HCT116 (cell line): Measurements from ENCODE around the gene MAPK4. TPM values are rescaled to one million over a fixed set of nuclear protein-coding genes. Genes with fewer than 3 reads are reported as not detected.

Source experiments
- ATAC-seq: fragments of 200-7000 bp; cut with Tn5 transposase; 2 replicates; pipeline ENCODE4 v1.9.1; 2020; ENCODE audit warnings: mild to moderate bottlenecking, moderate library complexity
- BruUV-seq: library from RNA; stranded (reverse); fragments of 400-500 nt; replicated peaks from 2 replicates; lab custom pipeline; 2021; lab: Mats Ljungman, UMichigan
- CTCF ChIA-PET: fragments of 300-600 bp; sonication (Branson Sonifier 250); formaldehyde crosslinking; loops from one replicate; lab custom pipeline; 2021; ENCODE audit warnings: antibody characterized with exemption; lab: Charles Lee
- POLR2A ChIA-PET: fragments of 300-600, 350-600 bp; sonication (Branson Sonifier 250); formaldehyde crosslinking; loops from one replicate; lab custom pipeline; 2021; ENCODE audit warnings: antibody characterized with exemption; lab: Charles Lee
- RAD21 ChIA-PET, 2 experiments: fragments of 300-600 bp; sonication (Branson Sonifier 250); formaldehyde crosslinking; loops; one replicate each; lab custom pipeline; 2023; ENCODE audit warnings: low total read pairs in 2 of 2; ENCODE audit not compliant: uncharacterized antibody in 2 of 2, unreplicated experiment in 2 of 2, low non-redundant PET in 1 of 2; lab: Charles Lee
- DNase-seq: peaks from one replicate; pipeline ENCODE4 v3.0.0-alpha.2; 2010; ENCODE audit warnings: low read depth, low spot score
- H2AFZ ChIP-seq: fragments of 200-600 bp; shearing (Covaris generic), sonication (generic); 2 replicates; pipeline ENCODE4 v1.6.1; 2017; ENCODE audit warnings: low read depth, mixed run types, mixed read lengths, antibody characterized with exemption, low read length; ENCODE audit not compliant: poor library complexity, severe bottlenecking
- H3K27ac ChIP-seq: 2 replicates; pipeline ENCODE4 v1.5.1; 2012; ENCODE audit warnings: low read depth, low read length
- H3K27me3 ChIP-seq: fragments of 200-600 bp; sonication (generic); 2 replicates; pipeline ENCODE4 v1.6.1; 2016; ENCODE audit warnings: mixed run types, low read length, mixed read lengths; ENCODE audit not compliant: insufficient read depth
- H3K36me3 ChIP-seq, 2 experiments: fragments of 200-500 bp in 1 of 2; fragments of 200-600 bp in 1 of 2; sonication (Bioruptor generic) in 1 of 2; sonication (generic) in 1 of 2; 2 replicates each; pipeline versions ENCODE4 v1.5.1 to v1.6.1; 2014 to 2016; ENCODE audit warnings: low read length in 2 of 2, inconsistent platforms in 1 of 2, mixed read lengths in 1 of 2, mixed run types in 1 of 2; ENCODE audit not compliant: insufficient read depth in 2 of 2, control insufficient read depth in 1 of 2
- H3K4me1 ChIP-seq, 2 experiments: fragments of 200-600 bp in 1 of 2; sonication (generic) in 1 of 2; 2 replicates each; pipeline versions ENCODE4 v1.5.1 to v1.6.1; 2012 to 2017; ENCODE audit warnings: low read length in 2 of 2, inconsistent platforms in 1 of 2, mild to moderate bottlenecking in 1 of 2, mixed read lengths in 1 of 2, mixed run types in 1 of 2, moderate library complexity in 1 of 2; ENCODE audit not compliant: insufficient read depth in 2 of 2, control insufficient read depth in 1 of 2
- H3K4me2 ChIP-seq: fragments of 200-600 bp; sonication (generic); 2 replicates; pipeline ENCODE4 v1.6.1; 2017; ENCODE audit warnings: mixed run types, low read length, mixed read lengths
- H3K4me3 ChIP-seq, 2 experiments: fragments of 200-600 bp in 1 of 2; sonication (generic) in 1 of 2; replicated peaks in 1 of 2; 2 replicates each; pipeline ENCODE4 v1.5.1; 2011 to 2016; ENCODE audit warnings: low read length in 2 of 2, control low read depth in 1 of 2, low read depth in 1 of 2, mild to moderate bottlenecking in 1 of 2, mixed read lengths in 1 of 2, mixed run types in 1 of 2
- H3K79me2 ChIP-seq: fragments of 200-600 bp; sonication (generic); 2 replicates; pipeline ENCODE4 v1.6.1; 2017; ENCODE audit warnings: mild to moderate bottlenecking, mixed run types, low read length, moderate library complexity, mixed read lengths; ENCODE audit not compliant: insufficient read depth
- H3K9ac ChIP-seq: fragments of 200-600 bp; sonication (generic); 2 replicates; pipeline ENCODE4 v1.6.1; 2016; ENCODE audit warnings: low read length, mixed read lengths
- H3K9me2 ChIP-seq: fragments of 200-600 bp; sonication (generic), shearing (Covaris generic); 2 replicates; pipeline ENCODE4 v1.6.1; 2017; ENCODE audit warnings: mixed run types, mild to moderate bottlenecking, moderate library complexity; ENCODE audit not compliant: insufficient read depth
- H3K9me3 ChIP-seq, 2 experiments: fragments of 200-500 bp in 1 of 2; fragments of 200-600 bp in 1 of 2; sonication (Bioruptor generic) in 1 of 2; sonication (generic) in 1 of 2; 2 replicates each; pipeline ENCODE4 v1.6.1; 2014 to 2017; ENCODE audit warnings: low read length in 2 of 2, mixed read lengths in 2 of 2, inconsistent platforms in 1 of 2, low read depth in 1 of 2, mild to moderate bottlenecking in 1 of 2, mixed run types in 1 of 2, moderate library complexity in 1 of 2; ENCODE audit not compliant: control insufficient read depth in 1 of 2, insufficient read depth in 1 of 2
- H4K20me1 ChIP-seq: fragments of 200-600 bp; sonication (generic), shearing (Covaris generic); 2 replicates; pipeline ENCODE4 v1.6.1; 2017; ENCODE audit warnings: mixed run types, mild to moderate bottlenecking, moderate library complexity; ENCODE audit not compliant: insufficient read depth
- CEBPB ChIP-seq: IDR thresholded peaks from 2 replicates; pipeline ENCODE4 v1.6.1; 2012; ENCODE audit warnings: low read depth
- ELF1 ChIP-seq: IDR thresholded peaks from 2 replicates; pipeline ENCODE4 v1.6.1; 2012; ENCODE audit warnings: low read depth, borderline replicate concordance
- FOSL1 ChIP-seq: IDR thresholded peaks from 2 replicates; pipeline ENCODE4 v1.6.1; 2012; ENCODE audit warnings: low read depth
- POLR2A ChIP-seq: IDR thresholded peaks from 2 replicates; pipeline ENCODE4 v1.7.0; 2011; ENCODE audit warnings: borderline replicate concordance; ENCODE audit not compliant: insufficient read depth, insufficient read length; ENCODE audit errors: extremely low read depth
- POLR2AphosphoS5 ChIP-seq: IDR thresholded peaks from 2 replicates; pipeline ENCODE4 v1.6.1; 2011; ENCODE audit warnings: mild to moderate bottlenecking, low read depth, low read length, moderate library complexity
- SIN3A ChIP-seq: IDR thresholded peaks from 2 replicates; pipeline ENCODE4 v1.6.1; 2012; ENCODE audit warnings: low read depth
- SP1 ChIP-seq: IDR thresholded peaks from 2 replicates; pipeline ENCODE4 v1.6.1; 2012; ENCODE audit warnings: low read depth
- SRF ChIP-seq: IDR thresholded peaks from 2 replicates; pipeline ENCODE4 v1.6.1; 2012; ENCODE audit warnings: low read depth
- TCF7L2 ChIP-seq: IDR thresholded peaks from 2 replicates; pipeline ENCODE4 v1.7.0; 2011; ENCODE audit warnings: borderline replicate concordance, inconsistent platforms; ENCODE audit not compliant: insufficient read depth, insufficient read length; ENCODE audit errors: extremely low read depth
- ZNF274 ChIP-seq: fragments of 200-500 bp; sonication (Bioruptor generic); IDR thresholded peaks from 2 replicates; pipeline ENCODE4 v1.6.1; 2014; ENCODE audit warnings: mild to moderate bottlenecking, low read depth, low read length, inconsistent platforms
- intact Hi-C: fragments of 100-400 bp; cut with micrococcal nuclease; formaldehyde crosslinking; loops from 2 replicates; pipeline ENCODE4 v1.10.0; 2022
- total RNA-seq: library from RNA; stranded (reverse); gene quantifications from one replicate; pipeline ENCODE4 v1.2.1, GENCODE V29; 2021; ENCODE audit not compliant: unreplicated experiment
- TF ChIP-seq, protein P1 (sequence below): IDR thresholded peaks from 2 replicates; pipeline ENCODE4 v1.6.1; 2011; ENCODE audit warnings: mild to moderate bottlenecking, low read length, moderate library complexity; ENCODE audit not compliant: insufficient replicate concordance; ENCODE audit errors: extremely low read depth
- TF ChIP-seq, protein P2 (sequence below), 3 experiments: fragments of 200-600 bp in 1 of 3; sonication (generic) in 1 of 3; IDR thresholded peaks in 2 of 3; conservative IDR thresholded peaks in 1 of 3; 2 replicates each; pipeline ENCODE4 v1.5.1; 2012 to 2017; ENCODE audit warnings: low read depth in 2 of 3, low read length in 2 of 3, antibody characterized with exemption in 1 of 3, borderline replicate concordance in 1 of 3, control low read depth in 1 of 3, mild to moderate bottlenecking in 1 of 3, mixed read lengths in 1 of 3, mixed run types in 1 of 3, moderate library complexity in 1 of 3; ENCODE audit not compliant: insufficient read depth in 1 of 3

Gene MAPK4
- total RNA-seq, 1 experiment from 2014 or later = 0.89 TPM

DNA sequence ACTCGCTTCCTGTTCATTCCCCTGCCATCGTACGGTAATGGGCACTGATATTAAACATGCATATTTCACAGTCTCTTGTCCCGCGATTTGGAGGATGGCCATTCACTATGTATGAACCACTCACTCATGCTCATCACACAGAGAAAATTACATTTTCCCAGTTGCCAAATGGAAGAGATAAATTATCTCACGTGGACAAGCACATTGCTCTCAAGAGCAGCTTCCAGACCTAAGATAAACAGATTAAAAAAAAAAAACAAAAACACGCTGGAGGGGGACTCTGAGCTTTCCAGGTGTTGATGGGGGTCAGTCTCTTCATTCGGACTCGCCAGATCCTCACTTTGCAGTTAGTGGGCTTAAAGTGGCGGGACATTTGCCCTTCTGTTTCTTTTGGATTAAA, 1.7 kb upstream of the MAPK4 start:
- Histone ChIP-seq H3K36me3 (no peaks in the 10 kb centered on the region), H2AFZ (no peak overlapping the region), H3K9me3 (peaks cover 0 to 7% of the 10 kb centered on the region in 2 experiments; a peak in 1 of 4 replicates), H3K4me3 (no peak overlapping the region), H3K79me2 (no peaks in the 10 kb centered on the region)
- POLR2A ChIA-PET = no interaction called here
- ATAC-seq (no peak), DNase-seq (no peak)
- intact Hi-C loops = no loop called here
- RAD21 ChIA-PET = no interaction called here
- CTCF ChIA-PET = no interaction called here
- TF ChIP-seq CEBPB (no peak), TCF7L2 (no peak), SRF (no peak), POLR2AphosphoS5 (no peak), ELF1 (no peak), SP1 (no peak), POLR2A (no peak), SIN3A (no peak), FOSL1 (no peak), ZNF274 (no peak)
- TF ChIP-seq, protein P1, sequence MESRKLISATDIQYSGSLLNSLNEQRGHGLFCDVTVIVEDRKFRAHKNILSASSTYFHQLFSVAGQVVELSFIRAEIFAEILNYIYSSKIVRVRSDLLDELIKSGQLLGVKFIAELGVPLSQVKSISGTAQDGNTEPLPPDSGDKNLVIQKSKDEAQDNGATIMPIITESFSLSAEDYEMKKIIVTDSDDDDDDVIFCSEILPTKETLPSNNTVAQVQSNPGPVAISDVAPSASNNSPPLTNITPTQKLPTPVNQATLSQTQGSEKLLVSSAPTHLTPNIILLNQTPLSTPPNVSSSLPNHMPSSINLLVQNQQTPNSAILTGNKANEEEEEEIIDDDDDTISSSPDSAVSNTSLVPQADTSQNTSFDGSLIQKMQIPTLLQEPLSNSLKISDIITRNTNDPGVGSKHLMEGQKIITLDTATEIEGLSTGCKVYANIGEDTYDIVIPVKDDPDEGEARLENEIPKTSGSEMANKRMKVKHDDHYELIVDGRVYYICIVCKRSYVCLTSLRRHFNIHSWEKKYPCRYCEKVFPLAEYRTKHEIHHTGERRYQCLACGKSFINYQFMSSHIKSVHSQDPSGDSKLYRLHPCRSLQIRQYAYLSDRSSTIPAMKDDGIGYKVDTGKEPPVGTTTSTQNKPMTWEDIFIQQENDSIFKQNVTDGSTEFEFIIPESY = no peak
- TF ChIP-seq, protein P2, sequence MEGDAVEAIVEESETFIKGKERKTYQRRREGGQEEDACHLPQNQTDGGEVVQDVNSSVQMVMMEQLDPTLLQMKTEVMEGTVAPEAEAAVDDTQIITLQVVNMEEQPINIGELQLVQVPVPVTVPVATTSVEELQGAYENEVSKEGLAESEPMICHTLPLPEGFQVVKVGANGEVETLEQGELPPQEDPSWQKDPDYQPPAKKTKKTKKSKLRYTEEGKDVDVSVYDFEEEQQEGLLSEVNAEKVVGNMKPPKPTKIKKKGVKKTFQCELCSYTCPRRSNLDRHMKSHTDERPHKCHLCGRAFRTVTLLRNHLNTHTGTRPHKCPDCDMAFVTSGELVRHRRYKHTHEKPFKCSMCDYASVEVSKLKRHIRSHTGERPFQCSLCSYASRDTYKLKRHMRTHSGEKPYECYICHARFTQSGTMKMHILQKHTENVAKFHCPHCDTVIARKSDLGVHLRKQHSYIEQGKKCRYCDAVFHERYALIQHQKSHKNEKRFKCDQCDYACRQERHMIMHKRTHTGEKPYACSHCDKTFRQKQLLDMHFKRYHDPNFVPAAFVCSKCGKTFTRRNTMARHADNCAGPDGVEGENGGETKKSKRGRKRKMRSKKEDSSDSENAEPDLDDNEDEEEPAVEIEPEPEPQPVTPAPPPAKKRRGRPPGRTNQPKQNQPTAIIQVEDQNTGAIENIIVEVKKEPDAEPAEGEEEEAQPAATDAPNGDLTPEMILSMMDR (IDR thresholded peaks at IDR 0.05 in 2 of 3, conservative IDR thresholded peaks at IDR 0.05 in 1 of 3; ENCODE audit: borderline replicate concordance in 1 of 3, insufficient read depth in 1 of 3, low read depth in 2 of 3, low read length in 2 of 3) = no peak
- TF ChIP-seq, all 23 proteins: peak for 0
- Histone ChIP-seq H3K27ac (no peak overlapping the region), H4K20me1 (no peaks in the 10 kb centered on the region), H3K27me3 (peaks cover 22% of the 10 kb centered on the region), H3K9me2 (no peaks in the 10 kb centered on the region), H3K4me1 (no peaks in the 10 kb centered on the region; a peak in 1 of 4 replicates), H3K4me2 (no peak overlapping the region), H3K9ac (no peak overlapping the region)
- BruUV-seq = no TSS peak
